OCI-LY7 (cell line): ENCODE results near the gene JDP2. TPM values are rescaled to one million over a fixed set of nuclear protein-coding genes. Genes with fewer than 3 reads are reported as not detected.

Experiments
- BruUV-seq: library from RNA; stranded (reverse); fragments of 400-500 nt; replicated peaks from 2 replicates; lab custom pipeline; 2021; lab: Mats Ljungman, UMichigan
- CTCF ChIA-PET: fragments of 300-600 bp; sonication (Branson Sonifier 250); formaldehyde crosslinking; loops from one replicate; lab custom pipeline; 2022; ENCODE audit warnings: antibody characterized with exemption; ENCODE audit not compliant: unreplicated experiment; lab: Charles Lee
- POLR2A ChIA-PET: fragments of 300-600 bp; sonication (Branson Sonifier 250); formaldehyde crosslinking; loops from one replicate; lab custom pipeline; 2022; ENCODE audit warnings: antibody characterized with exemption; lab: Charles Lee
- DNase-seq: peaks from one replicate; pipeline ENCODE4 v3.0.0-alpha.2; 2015; ENCODE audit warnings: low spot score
- H2AFZ ChIP-seq: fragments of 200-600 bp; sonication (generic), shearing (Covaris generic); 2 replicates; pipeline ENCODE4 v1.6.1; 2014; ENCODE audit warnings: mild to moderate bottlenecking, antibody characterized with exemption, low read length, moderate library complexity
- H3K27ac ChIP-seq: fragments of 200-600 bp; sonication (generic); 2 replicates; pipeline ENCODE4 v1.5.1; 2014; ENCODE audit warnings: mixed run types, low read depth, mild to moderate bottlenecking, moderate library complexity, low read length, inconsistent platforms; ENCODE audit not compliant: poor library complexity, severe bottlenecking
- H3K36me3 ChIP-seq: fragments of 200-600 bp; sonication (generic); 2 replicates; pipeline ENCODE4 v1.6.1; 2014; ENCODE audit warnings: mild to moderate bottlenecking, antibody characterized with exemption, low read length, moderate library complexity, mixed read lengths; ENCODE audit not compliant: insufficient read depth
- H3K4me1 ChIP-seq: fragments of 200-600 bp; sonication (generic); 2 replicates; pipeline ENCODE4 v1.5.1; 2014; ENCODE audit warnings: mild to moderate bottlenecking, low read length; ENCODE audit not compliant: insufficient read depth, poor library complexity, severe bottlenecking
- H3K4me2 ChIP-seq: fragments of 200-600 bp; sonication (generic); 2 replicates; pipeline ENCODE4 v1.6.1; 2014; ENCODE audit warnings: mild to moderate bottlenecking, low read length
- H3K4me3 ChIP-seq: fragments of 200-600 bp; sonication (generic); 2 replicates; pipeline ENCODE4 v1.5.1; 2014; ENCODE audit warnings: mild to moderate bottlenecking, low read depth, low read length; ENCODE audit not compliant: poor library complexity, severe bottlenecking
- H3K79me2 ChIP-seq: fragments of 200-600 bp; sonication (generic); 2 replicates; pipeline ENCODE4 v1.6.1; 2016; ENCODE audit warnings: low read depth, mild to moderate bottlenecking, low read length, moderate library complexity, mixed read lengths; ENCODE audit not compliant: insufficient read depth
- H3K9me2 ChIP-seq: fragments of 200-600 bp; sonication (generic); 2 replicates; pipeline ENCODE4 v1.6.1; 2016; ENCODE audit warnings: mild to moderate bottlenecking, low read length, mixed read lengths; ENCODE audit not compliant: insufficient read depth
- H3K9me3 ChIP-seq: fragments of 200-600 bp; sonication (generic); 2 replicates; pipeline ENCODE4 v1.6.1; 2014; ENCODE audit warnings: mild to moderate bottlenecking, mixed run types, low read length, mixed read lengths
- H4K20me1 ChIP-seq: fragments of 200-600 bp; sonication (generic); 2 replicates; pipeline ENCODE4 v1.6.1; 2014; ENCODE audit warnings: mild to moderate bottlenecking, antibody characterized with exemption, low read length, moderate library complexity, mixed read lengths; ENCODE audit not compliant: insufficient read depth
- EZH2phosphoT487 ChIP-seq: fragments of 200-600 bp; sonication (generic); IDR thresholded peaks from 2 replicates; pipeline ENCODE4 v1.6.1; 2018; ENCODE audit warnings: low read depth, borderline replicate concordance, mild to moderate bottlenecking, mixed run types, antibody characterized with exemption, low read length, moderate library complexity, mixed read lengths
- intact Hi-C: fragments of 100-400 bp; cut with micrococcal nuclease; formaldehyde crosslinking; loops from one replicate; pipeline ENCODE4 v1.10.0; 2022; ENCODE audit not compliant: unreplicated experiment
- total RNA-seq, 2 experiments: library from RNA; depleted of rRNA in 1 of 2; stranded (reverse); fragments of >200 nt in 1 of 2; shearing (Covaris generic) in 1 of 2; gene quantifications; 2 replicates each; pipeline ENCODE4 v1.2.3, GENCODE V29; 2014 to 2022
- TF ChIP-seq, protein P1 (sequence below): fragments of 200-600 bp; sonication (generic); conservative IDR thresholded peaks from 2 replicates; pipeline ENCODE4 v1.5.1; 2014; ENCODE audit warnings: mild to moderate bottlenecking, antibody characterized with exemption, low read length, moderate library complexity, mixed read lengths

JDP2 gene
- total RNA-seq, 2 experiments from 2014 or later, result 45.7 to 62.7 TPM

DNA sequence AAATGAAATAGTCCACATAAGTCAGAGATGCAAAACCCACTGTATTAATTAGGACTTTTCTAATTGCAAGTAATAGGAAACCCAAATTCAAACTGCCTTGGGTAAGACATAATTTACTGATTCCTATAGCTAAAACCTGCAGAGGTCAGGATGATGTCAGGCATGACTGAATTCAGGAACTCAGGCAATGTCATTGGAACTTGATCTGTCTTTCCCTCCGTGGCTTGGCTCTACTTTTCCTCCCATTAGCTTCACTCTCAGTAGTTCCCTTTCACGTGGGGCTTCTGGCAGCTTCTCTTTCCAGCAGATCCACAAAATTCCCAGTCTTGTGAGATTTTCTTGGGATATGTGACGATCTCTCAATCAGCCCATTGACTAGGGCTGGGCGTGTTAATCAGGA is 2.4 kb upstream of the JDP2 start:
- Histone ChIP-seq H2AFZ (peak overlapping the region; percentile 51; the same call in 1 of the 2 replicates), H3K4me1 (peaks cover 33% of the 10 kb centered on the region), H3K9me2 (no peaks in the 10 kb centered on the region), H3K4me2 (peak overlapping the region; percentile 92), H3K36me3 (peaks cover 6% of the 10 kb centered on the region; the same call in 1 of the 2 replicates), H3K27ac (peak overlapping the region; percentile 77), H3K79me2 (peaks cover 33% of the 10 kb centered on the region), H3K9me3 (peaks cover 6% of the 10 kb centered on the region), H3K4me3 (no peak overlapping the region), H4K20me1 (no peaks in the 10 kb centered on the region)
- ChIA-PET POLR2A (interaction anchor here (0.6 to 1.4 kb wide), 7 partner anchors 11 to 78 kb away, joined by 3 to 10 read pairs (median 5); no protein-coding TSS in a partner anchor), CTCF (interaction anchor here (1.0 kb wide), 1 partner anchor 45 kb away, joined by 3 read pairs; no protein-coding TSS in a partner anchor)
- no peak for DNase-seq
- BruUV-seq, result no TSS peak
- intact Hi-C loops, result no loop called here
- no peak for TF ChIP-seq EZH2phosphoT487
- TF ChIP-seq, protein P1, sequence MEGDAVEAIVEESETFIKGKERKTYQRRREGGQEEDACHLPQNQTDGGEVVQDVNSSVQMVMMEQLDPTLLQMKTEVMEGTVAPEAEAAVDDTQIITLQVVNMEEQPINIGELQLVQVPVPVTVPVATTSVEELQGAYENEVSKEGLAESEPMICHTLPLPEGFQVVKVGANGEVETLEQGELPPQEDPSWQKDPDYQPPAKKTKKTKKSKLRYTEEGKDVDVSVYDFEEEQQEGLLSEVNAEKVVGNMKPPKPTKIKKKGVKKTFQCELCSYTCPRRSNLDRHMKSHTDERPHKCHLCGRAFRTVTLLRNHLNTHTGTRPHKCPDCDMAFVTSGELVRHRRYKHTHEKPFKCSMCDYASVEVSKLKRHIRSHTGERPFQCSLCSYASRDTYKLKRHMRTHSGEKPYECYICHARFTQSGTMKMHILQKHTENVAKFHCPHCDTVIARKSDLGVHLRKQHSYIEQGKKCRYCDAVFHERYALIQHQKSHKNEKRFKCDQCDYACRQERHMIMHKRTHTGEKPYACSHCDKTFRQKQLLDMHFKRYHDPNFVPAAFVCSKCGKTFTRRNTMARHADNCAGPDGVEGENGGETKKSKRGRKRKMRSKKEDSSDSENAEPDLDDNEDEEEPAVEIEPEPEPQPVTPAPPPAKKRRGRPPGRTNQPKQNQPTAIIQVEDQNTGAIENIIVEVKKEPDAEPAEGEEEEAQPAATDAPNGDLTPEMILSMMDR, result no peak

DNA sequence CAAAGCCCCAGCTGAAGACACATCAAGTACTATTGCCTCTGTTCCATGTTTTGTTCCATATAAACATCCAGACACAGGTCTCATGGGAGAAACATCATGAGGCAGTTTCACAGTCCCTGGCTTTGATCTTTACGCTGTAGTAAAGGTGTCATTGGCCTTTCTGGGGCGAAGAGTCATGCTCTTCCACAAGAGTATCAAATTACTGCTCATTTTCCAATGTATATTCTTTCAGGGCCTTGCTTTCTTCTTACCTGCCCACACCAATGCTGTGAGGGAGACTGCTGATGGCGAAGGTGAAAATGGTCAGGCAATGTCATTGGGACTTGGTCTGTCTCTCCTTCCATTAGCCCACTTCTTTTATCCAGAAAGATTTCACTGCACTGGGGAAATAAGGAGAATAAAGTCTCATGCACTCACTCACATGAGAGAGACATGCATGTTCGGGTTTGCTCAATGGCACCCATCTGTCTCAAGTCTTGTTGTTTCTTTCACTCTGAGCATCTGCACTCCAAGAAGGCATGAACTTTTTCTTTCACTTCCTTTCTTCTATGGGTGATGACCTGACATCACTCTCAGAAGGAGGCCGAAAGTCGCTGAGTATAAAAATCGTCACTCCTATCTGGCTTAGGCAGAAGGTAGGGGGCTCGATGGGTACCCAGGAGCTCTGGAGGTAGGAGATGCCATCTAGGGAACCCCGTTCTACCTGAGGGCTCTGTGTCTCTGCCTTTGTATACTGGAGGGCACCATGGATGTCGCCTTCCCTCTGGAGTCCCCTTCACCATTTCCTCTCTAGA is 1.3 kb upstream of the JDP2 start:
- BruUV-seq, result TSS peak; percentile 68
- POLR2A ChIA-PET, result no interaction called here

More for the DNA sequence above, 1.3 kb upstream of the JDP2 start:
- Histone ChIP-seq H3K4me2 (peak overlapping the region; percentile 92), H3K79me2 (peaks cover 44% of the 10 kb centered on the region), H3K27ac (peak overlapping the region; percentile 77), H3K9me2 (no peaks in the 10 kb centered on the region), H3K4me1 (peaks cover 44% of the 10 kb centered on the region), H4K20me1 (0 out of 2 replicates have a peak, but pooled peaks cover 7% of the 10 kb centered on the region), H3K4me3 (peak overlapping the region; percentile 76), H3K9me3 (peaks cover 6% of the 10 kb centered on the region), H2AFZ (peak overlapping the region; percentile 51), H3K36me3 (peaks cover 10% of the 10 kb centered on the region)
- TF ChIP-seq, protein P1, result no peak
- TF ChIP-seq EZH2phosphoT487, result no peak
- peak; percentile 85 for DNase-seq
- CTCF ChIA-PET, result no interaction called here
- intact Hi-C loops, result loop anchor here (1.0 to 2.0 kb wide), 3 partner anchors 14 to 60 kb away; no protein-coding TSS in a partner anchor
